ENCODE data around the gene DENND1A.

DNA sequence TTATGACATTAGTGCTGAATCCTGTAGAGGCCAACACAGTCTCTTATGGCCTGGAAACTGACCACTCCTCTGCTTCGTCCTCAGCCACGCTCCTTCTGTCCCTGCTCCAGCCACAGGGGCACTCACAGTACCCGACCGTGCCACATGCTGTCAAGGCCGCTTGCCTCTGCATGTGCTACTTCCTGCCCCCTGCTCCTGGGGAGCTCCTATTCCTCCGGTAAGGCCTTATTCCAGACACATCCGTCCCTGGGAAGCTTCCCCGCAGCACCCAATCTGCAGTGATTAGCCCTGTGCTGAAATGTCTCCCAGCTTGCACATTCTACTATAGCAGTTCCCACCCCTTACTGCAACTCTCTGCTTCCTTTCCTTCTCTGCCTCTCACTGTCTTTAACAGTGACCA lies 386.4 kb downstream of the DENND1A start:
- TF ChIP-seq CTCF (IDR thresholded peaks at IDR 0.05; ENCODE audit: insufficient read depth, low read depth, low read length): no peak
- no peak for TF ChIP-seq EZH2 (IDR thresholded peaks at IDR 0.05; ENCODE audit: insufficient read depth, low read length)

Measured in astrocyte (in vitro differentiated cells and primary cell).